NCI-H1436 (cell line): ENCODE measurements around the gene ZNF526.

Experiments used
- DNase-seq: peaks from one replicate; lab custom pipeline; 2025; lab: John Stamatoyannopoulos, UW

ZNF526 gene

GRCh38 chr19:42219812-42220750 is at the start of gene ZNF526:
ZNF526 (plus strand) TSS chr19:42220312; CDS start chr19:42224404, 4,092 bp downstream.
- peak; percentile 97 for DNase-seq

GRCh38 chr19:42170715-42171114 is 49.4 kb upstream of the ZNF526 start:
- DNase-seq: no peak

GRCh38 chr19:42172261-42172660 is 47.9 kb upstream of the ZNF526 start:
- DNase-seq: no peak

- no peak for DNase-seq
Observed at GRCh38 chr19:42173695-42174094, 46.4 kb upstream of the ZNF526 start.

- DNase-seq: no peak
Observed at GRCh38 chr19:42174188-42174587, 45.9 kb upstream of the ZNF526 start.

GRCh38 chr19:42174958-42175734 is 45.0 kb upstream of the ZNF526 start:
- no peak for DNase-seq

GRCh38 chr19:42175952-42176648 is 44.0 kb upstream of the ZNF526 start:
- no peak for DNase-seq

- peak; percentile 95 for DNase-seq
Observed at GRCh38 chr19:42176649-42176989, 43.5 kb upstream of the ZNF526 start.

- DNase-seq: peak; percentile 95
Observed at GRCh38 chr19:42176990-42177685, 43.0 kb upstream of the ZNF526 start.

- DNase-seq: no peak
Observed at GRCh38 chr19:42177686-42178019, 42.5 kb upstream of the ZNF526 start.

GRCh38 chr19:42178791-42179674 is 41.1 kb upstream of the ZNF526 start:
- peak; percentile 75 for DNase-seq

GRCh38 chr19:42184401-42184861 is 35.7 kb upstream of the ZNF526 start:
- DNase-seq: peak; percentile 85

- DNase-seq: no peak
Observed at GRCh38 chr19:42185277-42185676, 34.8 kb upstream of the ZNF526 start.

- no peak for DNase-seq
Observed at GRCh38 chr19:42188665-42189064, 31.4 kb upstream of the ZNF526 start.

GRCh38 chr19:42189133-42189532 is 31.0 kb upstream of the ZNF526 start:
- DNase-seq: no peak

GRCh38 chr19:42191330-42191729 is 28.8 kb upstream of the ZNF526 start:
- no peak for DNase-seq

GRCh38 chr19:42191855-42192254 is 28.3 kb upstream of the ZNF526 start:
- DNase-seq: no peak

GRCh38 chr19:42193294-42193693 is 26.8 kb upstream of the ZNF526 start:
- DNase-seq: no peak

GRCh38 chr19:42193706-42194105 is 26.4 kb upstream of the ZNF526 start:
- no peak for DNase-seq
